ENCODE measurements around the gene GRIFIN. TPM values are rescaled to one million over a fixed set of nuclear protein-coding genes. Genes with fewer than 3 reads are reported as not detected.

Gene GRIFIN
- total RNA-seq, 1 experiment from 2014 or later, result not detected

DNA sequence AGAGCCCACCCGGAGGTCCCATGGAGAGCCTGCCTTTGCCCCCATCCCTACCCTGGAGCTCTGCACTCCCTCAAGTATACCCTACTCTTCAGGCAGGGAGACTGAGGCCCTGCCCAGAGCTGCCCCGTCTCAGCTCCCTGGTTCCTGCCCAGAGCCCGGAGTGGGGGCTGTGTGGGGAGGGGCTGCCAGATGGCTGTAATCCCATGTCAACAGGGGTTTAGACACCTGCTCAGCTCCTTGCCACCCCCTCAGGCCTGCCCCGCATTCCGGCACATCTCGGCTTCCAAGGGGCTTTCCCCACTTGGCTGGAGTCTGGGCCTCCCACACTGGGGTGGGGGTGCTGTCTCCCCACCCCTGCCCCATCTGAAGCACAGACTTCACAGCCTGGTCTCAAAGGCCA is 22.5 kb upstream of the GRIFIN start:
- DNase-seq (ENCODE audit: low read depth), result no peak

DNA sequence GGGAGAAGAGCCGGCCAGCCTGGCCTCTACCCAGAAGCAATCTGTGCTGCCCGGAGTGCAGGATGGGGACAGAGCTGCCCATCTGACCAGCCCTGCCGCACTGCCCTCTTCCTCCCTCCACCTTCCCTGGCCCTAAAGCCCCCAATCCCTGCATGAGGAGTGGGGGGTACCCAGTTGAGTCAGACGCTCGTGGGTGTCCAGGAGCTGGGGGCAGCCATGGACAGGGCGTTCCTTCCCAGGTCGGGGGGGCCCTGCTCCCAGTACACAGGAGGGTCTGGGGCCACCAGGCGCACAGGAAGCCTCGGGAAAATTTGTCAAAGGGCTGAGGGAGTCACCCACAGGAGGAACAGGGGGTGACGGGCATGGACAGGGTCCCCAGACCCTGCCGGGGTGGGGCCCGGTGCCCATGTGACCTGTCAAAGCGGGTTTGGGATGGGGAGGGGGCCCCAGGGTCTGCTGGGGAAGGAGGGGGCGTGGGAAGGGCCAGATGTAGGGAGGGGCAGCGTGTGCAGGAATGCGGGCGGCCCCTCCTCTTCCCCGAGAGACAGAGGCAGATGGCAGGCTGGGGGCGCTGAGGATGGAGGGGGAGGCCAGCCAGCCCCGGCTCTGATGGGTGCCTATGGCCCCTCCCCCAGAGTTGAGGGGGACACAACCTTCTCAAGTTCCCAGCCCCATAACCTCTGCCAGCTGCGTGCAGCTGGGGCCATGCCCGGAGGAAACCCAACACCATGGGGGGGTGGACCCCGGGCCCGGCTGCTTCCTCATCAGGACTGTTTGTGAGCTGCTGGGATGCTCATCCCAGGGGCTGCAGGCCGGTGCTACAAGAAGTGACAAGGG is 21.5 kb upstream of the GRIFIN start:
- no peak for DNase-seq (ENCODE audit: low read depth)

DNA sequence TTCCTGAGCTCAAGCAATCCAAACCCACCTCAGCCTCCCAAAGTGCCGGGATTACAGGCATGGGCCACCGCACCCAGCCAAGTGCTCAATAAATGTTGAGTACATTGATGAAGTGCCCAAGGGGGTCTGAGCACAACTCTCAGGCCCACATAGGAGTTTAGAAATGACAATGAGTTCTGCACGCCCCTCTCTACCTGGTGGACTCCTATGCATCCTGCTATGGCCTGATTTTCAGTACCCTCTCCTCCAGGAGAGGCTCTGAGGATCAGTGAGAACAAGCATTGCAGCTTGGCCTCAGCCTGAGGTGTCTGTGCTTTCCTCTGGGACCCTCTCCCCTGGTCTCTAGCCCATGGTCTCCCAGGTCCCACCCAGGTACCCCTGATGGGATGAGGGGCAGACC is 20.9 kb upstream of the GRIFIN start:
- DNase-seq (ENCODE audit: low read depth), result no peak

DNA sequence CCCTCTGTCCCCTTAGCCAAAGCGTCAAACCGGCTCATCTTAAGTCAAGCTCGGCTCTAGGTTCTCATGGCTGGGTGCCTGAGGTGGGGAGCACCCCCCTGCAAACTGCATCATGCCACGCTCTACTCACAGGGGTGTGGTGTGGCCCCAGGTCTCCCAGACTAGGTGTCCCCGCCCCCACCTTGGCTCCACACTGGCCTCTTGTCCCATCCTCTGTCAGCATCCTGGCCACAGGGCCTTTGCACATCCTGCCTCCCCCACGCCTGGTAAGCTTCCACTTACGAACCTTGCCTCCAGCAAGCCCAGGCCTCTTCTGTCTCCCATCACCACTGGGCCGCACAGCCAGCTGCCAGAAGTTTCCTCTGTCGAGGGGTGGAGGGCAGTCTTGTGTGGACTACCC is 20.2 kb upstream of the GRIFIN start:
- DNase-seq (ENCODE audit: low read depth), result no peak

DNA sequence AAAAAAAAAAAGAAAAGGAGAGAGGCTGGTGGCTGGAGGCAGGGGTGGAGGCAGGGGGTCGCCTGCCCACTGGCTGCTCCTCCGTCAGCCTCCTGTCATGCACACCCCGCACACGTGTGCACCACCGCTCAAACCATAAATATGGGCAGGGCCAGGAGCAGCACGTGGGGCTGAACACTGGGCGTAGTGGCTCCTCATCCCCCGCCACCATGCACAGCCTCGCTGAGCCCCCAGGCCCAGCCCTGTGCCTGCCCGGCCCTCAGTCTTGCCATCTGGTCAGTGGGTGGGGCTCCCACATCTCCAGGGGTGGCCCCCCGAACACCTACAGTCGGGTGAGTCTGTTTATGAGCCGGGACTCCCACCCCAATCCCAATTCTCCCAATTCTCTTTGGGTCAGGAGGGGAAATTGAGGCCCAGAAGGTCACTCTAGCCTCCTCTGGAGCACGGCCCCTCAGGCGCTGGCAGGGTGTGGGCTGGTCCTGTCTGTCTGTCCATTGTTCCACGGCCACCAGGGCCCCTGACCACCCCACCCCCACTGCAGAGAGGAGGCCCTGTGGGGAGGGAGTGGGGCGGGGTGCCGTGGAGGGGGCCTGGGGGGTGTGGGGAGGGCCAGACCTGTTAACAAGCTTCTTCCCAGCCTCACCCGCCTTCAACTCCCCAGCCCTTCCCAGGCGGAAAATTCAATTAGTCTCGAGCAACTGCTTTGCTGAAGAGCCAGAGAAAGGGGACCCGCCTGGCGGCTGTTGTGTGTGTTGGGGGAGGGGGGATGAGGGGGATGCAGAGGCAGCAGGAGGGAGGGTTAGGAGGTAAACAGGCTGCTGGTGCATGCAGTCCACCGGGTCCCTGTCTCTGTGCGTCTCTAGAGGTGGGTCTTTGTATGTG is 19.5 kb upstream of the GRIFIN start:
- no peak for DNase-seq (ENCODE audit: low read depth)

DNA sequence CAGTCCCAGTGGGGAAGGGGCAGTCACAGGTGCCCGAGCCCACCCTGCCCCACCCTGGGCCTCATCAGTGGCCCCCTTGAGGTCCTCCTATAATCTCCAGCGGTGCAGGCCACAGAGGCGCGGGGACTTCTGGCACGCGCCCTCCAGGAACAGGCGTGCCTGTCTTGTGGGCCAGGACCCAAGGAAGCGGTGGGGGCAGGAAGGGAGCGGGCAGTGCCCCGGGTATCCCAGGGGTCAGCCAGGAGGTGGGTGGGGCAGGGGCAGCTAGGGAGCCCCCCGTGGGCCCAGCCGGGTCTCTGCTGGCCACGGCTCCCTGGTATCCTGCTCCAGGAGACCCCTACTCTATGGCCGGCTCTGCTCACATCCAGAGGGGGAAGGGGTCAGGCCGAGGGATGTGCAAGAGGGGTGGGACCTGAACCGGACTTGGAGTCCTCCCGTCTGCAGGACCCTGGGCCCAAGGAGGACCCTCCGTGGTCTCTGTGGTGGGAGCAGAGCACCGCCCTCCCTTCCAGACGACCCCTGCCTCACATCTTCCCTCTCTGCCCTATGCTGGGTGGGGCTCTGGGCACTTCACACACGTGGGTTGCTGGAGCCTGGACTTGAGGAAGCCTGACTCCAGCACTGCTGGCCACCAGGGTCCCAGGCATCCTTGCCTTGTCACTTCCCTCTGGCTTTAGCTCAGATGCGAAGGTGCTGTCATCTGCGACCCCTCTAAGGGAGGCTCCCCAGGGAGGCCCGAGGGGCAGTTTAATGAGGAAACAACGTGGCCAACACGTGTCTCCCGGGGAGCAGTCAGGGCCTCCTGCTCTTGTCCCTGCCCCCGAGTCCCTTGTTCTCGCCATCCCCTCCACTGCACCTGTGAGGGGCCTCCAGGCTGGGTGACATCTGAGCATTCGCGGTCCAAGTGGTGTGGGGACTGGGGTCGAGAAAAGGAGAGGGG is 18.3 kb upstream of the GRIFIN start:
- no peak for DNase-seq (ENCODE audit: low read depth)

DNA sequence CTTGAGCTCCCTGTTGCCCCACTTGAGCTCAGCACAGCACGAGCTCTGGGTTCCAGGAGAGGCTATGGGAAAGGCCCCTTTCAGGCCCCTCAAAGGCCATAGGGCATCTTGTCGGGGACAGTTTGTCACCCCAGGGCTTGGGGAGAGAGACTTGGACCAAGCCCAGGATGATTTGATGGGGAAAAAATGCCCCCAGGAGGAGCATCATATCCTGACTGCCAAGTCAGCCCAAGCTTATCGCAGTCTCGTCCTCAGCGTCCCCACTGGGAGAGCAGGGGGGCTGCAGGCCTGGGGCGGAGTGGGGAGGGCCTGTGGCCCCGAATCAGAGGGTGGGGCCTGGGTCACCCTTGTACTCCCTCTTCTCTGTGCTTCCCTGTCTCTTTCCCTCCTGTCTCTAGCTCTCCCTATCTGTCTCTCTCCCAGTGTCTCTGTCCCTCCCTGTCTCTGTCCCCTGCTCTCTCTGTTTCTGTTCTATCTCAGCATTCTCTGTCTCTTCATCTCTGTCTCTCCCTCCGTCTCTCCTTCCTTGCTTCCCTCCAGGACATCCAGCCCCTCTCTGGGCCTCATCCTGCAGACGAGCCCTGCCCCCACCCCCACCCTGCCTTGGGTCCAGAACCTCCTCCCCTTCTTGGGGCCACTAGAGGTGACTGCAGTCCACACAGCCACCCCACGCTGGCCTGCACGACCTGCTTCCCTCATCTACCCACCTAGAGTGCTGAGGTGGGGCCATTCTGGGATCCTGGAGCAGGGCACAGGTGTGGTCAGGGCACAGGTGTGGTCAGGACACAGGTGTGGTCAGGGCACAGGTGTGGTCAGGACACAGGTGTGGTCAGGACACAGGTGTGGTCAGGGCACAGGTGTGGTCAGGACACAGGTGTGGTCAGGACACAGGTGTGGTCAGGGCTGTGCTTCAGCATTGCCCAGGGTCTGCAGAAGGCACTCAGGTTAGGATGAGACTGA is 17.3 kb upstream of the GRIFIN start:
- peak; percentile 43 for DNase-seq (ENCODE audit: low read depth)

DNA sequence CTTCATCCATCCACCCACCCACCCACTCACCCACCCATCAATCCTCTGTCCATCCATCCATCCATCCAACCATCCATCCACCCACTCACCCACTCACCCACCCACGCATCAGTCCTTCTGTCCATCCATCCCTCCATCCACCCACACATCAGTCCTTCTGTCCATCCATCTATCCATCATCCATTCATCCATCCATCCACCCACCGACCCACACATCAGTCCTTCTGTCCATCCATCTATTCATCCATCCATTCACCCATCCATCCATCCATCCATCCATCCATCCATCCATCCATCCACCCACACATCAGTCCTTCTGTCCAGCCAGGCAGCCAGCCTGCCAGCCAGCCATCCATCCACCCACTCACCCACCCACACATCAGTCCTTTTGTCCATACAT is 15.8 kb upstream of the GRIFIN start:
- no peak for DNase-seq (ENCODE audit: low read depth)

DNA sequence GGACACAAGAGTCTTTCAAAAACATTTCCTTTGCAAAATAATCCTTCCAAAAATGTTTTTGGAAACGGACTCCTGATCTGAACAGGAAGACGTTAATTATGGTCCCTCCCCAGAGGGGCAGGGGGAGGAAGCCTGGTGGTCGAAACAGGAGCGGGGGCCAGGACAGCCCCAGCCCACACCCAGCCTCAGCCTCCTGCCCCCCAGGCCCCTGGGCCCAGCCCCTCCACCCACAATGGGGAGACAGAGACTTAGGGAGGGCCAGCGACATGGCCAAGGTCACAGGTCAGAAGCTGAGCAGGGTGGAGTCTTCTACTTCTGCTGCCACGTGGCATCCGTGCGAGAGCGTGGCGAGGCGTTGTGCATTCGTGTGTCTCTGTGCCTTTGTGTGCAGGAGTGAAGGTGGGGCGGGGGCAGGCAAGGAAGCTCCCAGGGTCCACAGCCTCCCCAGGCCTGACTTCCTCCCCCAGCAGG is 14.0 kb upstream of the GRIFIN start:
- no peak for DNase-seq (ENCODE audit: low read depth)

DNA sequence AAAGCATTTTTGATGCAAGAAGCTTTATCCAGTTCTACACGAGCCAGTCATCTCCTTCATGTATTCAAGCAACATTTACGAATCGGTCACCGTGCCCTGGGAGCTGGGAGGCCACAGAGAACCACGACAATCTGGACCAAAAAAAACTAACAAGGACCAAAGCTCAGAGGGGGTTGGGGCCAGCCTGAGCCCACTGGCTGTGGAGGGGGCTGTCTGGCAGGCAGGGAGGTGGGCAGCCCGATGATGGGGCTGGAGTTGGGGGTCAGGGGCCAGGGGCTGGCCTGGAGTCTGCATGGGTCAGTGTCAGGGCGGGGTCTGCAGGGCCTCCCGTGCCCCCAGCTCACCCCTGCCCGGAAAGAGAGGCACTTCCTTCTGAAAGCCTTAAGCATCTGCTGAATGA is 12.5 kb upstream of the GRIFIN start:
- no peak for DNase-seq (ENCODE audit: low read depth)

DNA sequence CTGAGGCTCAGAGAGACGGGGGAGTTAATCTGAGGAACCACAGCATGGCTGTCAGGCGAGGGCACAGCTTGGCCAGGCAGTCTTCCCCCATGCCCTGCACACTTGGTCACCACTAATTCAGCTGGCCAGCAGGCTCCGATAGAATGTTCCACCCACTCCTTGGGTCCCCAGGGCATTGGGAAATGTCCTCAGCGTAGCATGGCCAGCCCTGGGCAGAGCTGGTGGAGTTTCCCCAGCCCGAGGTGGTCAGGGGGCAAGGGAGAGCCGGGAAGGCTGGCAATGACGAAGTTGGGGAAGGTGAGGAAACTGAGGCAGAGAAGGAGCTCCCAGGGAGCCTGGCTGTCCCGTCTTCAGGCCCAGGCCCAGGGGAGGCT is 12.1 kb upstream of the GRIFIN start:
- no peak for DNase-seq (ENCODE audit: low read depth)

DNA sequence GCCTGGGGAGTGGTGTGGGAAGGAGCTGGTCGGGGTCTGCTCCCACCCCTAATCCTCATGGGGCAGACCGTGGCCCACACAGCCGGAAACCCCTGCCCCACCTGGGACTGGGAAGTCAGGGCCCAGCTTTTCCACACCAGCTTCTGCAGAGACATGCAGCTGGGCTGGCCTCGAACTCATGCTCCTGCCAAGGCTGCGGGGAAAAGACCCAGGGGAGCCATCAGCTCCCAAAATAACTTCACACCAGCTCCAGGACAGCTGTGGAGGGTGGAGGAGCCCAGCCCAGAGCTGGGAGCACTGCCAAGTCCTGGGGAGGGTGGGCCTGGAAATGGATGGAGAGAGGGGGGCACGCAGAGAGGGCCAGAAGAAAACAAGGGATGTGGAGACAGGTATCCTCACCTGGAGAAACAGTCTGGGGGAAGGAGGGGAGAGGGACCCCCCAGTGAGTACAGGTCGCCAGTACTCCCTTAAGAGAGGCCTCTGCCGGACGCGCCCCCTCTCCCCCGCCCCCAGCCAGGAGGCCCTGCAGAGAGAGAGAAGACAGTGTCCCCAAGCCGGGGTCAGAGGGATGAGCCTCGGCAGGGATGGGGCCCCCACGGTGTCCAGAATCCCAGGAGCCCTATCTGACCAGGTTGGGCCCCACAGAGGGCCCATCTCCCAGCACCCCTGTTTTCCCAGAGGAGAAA is 11.5 kb upstream of the GRIFIN start:
- no peak for DNase-seq (ENCODE audit: low read depth)

DNA sequence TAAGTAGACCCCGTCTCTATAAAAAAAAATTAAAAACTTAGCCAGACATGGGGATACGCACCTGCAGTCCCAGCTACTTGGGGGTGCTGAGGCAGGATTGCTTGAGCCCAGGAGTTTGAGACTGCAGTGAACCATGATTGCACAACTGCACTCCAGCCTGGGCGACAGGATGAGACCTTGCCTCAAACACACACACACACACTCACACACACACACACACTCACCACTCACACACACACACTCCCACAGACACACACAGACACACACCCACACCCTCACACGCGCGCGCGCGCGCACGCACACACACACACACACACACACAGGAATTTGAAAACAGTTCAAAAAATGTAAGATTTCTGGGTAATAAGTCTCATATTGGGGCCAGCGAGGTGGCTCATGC is 8.7 kb upstream of the GRIFIN start:
- no peak for DNase-seq (ENCODE audit: low read depth)

DNA sequence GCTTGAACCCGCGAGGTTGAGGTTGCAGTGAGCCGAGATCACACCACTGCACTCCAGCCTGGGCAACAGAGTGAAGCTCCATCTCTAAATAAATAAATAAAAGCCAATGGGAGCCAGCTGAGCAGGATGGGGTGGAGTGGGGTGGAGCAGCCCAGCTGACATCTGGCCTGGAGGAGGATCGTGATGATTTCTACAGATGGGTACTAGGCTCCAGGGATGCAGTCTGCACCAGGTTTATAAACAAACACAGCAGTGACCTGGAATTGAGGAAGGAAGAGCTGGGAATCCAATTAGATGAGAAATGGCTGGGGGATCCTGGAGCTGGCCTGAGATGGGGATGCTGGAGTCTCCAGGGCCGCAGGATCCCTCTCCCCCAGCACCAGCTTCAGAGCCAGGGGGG is 7.3 kb upstream of the GRIFIN start:
- peak; percentile 22 for DNase-seq (ENCODE audit: low read depth)

DNA sequence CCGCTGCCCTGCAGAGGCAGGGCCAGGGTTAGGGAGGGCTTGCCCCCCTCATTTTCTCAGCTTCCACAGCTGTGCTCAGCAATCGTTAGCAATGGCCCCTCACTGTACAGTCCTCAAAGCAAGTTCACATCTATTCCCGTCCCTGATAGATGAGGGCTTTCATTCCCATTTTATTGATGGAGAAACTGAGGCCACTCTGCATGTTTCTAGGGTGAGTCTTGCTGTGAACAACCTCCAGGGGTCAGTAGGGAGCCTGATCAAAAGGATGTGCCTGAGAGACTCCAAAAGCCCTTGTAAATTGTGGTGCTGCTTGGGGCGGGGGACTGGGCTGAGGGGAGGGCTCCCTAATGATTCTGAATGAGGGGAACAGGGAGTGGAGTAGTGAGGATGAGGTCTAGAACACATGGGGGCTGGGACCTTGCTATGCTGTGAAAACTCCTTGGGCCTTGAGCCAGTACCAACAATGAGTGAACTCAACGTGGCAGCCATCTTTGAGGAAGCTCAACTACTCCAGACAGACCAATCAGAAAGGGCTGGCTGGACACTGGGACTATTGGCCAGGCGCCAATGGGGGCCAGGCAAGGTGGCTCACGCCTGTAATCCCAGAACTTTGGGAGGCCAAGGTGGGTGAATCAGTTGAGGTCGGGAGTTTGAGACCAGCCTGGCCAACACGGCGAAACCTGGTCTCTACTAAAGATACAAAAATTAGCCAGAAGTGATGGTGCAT is 6.7 kb upstream of the GRIFIN start:
- DNase-seq (ENCODE audit: low read depth), result peak; percentile 43

DNA sequence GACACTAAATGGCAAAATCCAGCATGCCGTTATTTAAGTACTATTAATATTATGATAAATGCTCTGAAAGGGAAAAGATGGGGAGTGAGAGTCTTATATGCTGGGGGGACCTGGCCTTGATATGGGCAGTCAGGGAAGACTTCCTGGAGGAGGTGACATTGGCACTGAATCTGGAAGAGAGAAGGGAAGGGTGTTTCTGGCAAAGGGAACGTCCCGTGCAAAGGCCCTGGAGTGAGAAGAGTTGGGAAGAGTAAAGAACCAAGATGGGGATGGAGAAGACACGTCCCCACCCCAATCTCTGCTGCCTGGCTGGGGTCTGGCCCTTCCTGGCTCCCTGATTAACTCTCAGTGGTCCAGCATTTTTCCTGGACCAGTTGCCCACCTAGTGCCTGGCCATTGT is 5.0 kb upstream of the GRIFIN start:
- DNase-seq (ENCODE audit: low read depth), result no peak

DNA sequence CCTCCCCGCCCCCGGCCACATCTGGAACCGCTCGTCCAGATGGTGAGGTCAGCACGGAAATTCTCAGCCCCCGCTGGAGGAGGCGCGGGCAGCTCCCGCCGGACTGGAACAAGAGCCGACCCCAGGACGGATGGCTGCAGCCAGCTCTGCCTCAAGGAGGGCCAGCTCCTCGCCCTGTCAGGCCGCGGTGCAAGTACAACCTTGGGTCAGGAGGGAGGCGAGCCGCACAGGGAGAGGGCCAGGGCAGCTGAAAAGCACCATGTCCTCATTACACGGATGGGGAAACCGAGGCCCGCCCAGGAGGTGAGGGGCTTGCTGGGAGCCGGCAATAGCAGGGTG is 3.8 kb upstream of the GRIFIN start:
- no peak for DNase-seq (ENCODE audit: low read depth)

DNA sequence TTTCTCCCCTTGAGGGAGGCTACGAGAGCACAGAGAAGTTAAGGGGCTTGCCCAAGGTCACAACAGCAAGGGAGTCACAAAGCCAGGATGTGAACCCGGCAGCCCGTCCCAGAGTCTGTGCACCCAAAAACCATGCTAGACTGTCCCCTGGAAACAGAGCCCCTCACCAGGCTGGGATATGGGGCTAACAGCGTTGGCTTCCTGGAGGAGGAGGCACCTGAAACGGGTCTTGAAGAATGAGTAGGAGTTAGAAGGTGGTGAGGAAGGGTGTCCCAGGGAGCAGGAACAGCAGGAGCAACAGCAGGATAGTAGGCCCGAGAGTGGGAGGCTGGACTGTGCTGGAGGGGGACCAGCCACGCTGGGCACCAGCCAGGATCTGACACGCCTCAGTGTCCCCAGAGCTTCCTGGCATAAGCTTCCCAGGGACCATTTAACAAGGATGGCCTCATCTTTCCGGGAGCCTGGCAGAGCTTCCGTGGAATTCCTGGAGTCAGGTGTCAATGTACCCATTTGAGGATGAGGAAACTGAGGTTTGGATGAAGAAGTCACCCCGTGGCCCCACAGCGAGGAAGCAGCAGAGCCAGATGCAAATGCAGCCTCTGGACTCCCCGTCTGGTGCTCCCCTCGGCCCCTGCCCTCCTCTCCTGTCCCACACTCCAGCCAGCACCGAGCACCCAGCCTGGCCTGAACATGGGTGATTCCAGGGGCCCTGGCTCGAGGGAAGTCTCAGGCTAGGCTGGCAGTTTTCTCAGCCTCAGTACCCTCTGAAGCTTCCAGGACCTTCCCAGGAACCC is 3.3 kb upstream of the GRIFIN start:
- DNase-seq (ENCODE audit: low read depth), result no peak

DNA sequence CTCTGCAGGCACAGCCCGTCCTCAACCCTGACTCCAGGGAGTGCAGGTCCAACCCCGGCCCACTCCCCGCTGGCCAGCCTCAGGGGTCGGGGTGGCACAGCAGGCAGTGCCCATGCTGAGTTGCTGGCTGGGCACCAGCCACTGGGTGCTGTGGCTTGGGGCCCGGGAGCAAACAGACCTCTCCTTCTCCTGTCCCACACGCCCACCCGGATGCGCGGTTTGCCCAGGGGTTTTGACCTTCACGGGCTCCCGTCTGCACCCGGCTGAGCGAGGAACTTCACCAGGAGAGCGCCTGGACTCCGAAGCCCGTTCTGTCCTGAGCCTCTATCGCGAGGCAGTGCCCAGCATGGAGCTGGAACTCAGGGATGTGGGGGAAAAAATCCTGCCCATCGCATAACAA is 2.6 kb upstream of the GRIFIN start:
- DNase-seq (ENCODE audit: low read depth), result peak; percentile 15
